ENCODE data around the gene NGEF. TPM values are rescaled to one million over a fixed set of nuclear protein-coding genes. Genes with fewer than 3 reads are reported as not detected.

Gene NGEF
- polyA plus RNA-seq, 3 donors = 0.11 to 2.2 (median 0.58) TPM

DNA sequence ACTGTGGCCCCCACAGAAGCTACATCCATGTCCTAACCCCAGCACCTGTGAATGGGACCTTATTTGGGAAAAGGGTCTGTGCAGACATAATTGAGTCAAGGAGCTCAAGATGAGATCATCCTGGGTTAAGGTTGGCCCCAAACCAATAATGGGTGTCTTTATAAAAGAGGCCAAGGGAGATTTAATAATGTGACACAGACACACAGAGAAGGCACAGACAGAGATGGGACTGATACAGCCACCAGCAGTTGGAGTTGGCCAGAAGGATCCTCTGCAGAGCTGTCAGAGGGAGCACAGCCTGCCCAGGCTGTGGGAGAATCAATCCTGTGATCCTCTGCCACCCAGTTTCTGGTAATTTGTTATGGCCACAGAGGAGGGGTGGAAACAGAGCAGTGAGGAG, 116.9 kb downstream of the NGEF start:
- H3K27ac ChIP-seq (ENCODE audit: low read depth, low read length) = no peak overlapping the region

DNA sequence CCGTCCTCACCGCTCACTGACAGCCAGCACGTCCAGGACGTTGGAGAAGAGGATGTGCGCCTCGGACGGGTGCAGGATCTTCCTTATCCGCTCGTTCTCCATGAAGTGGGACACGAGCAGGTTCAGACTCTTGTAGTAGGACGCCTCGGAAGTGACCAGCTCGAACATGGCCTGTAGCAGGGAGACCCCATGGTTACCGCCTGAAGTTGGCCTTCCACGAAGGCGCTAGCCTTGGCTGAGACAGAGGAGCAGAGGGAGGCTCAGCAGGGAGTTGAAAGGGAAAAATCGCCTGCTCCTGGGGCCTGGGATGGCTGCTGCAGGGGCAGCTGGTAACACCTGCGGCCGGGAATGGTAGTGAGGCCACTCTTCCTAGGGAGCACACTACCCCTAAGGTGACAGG, 118.3 kb downstream of the NGEF start:
- no peak overlapping the region for H3K27ac ChIP-seq (ENCODE audit: low read depth, low read length)
- 91 to 93% (median 92%) methylated on average over 19 of the region's 19 CpGs for WGBS, 3 donors

DNA sequence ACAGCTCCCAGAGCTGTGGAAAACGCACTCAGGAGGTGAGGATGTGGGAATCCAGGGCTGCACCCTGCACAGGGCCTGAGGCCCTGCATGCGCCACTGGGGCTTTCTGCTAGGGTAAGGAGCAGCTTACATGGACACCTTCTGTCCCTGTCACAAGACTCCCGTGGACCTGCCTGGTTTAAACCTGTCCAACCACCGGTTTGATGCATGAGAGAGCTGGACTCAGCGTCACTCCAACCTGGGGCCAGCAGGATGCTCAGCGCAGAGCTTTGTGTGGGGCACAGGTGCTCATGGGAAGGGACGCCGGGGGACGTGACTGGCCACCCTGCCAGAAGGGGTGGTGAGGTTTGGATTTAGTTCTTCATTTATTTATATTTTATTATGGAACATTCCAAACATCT, 118.8 kb downstream of the NGEF start:
- WGBS, 3 donors = 90 to 92% (median 91%) methylated on average over 9 of the region's 9 CpGs
- no peak overlapping the region for H3K27ac ChIP-seq (ENCODE audit: low read depth, low read length)

DNA sequence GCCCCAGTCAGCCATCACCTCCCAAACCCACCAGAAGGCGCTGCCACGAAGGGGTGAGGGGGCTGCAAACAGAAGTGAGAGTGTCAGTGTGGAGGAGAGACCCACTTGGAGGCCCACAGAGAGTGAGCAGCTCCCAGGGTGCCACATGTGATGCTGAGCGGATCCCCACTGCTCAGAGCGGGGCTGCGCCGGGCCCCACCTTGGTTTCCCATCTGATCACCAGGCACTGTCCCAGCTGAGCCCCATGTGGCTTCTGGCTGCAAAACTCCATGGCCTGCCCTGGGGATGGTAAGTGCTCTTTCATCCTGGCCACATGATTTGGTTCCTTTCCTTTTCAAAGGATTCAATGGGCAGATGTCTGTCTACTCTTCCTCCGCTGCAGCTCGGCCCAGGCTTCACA, 119.2 kb downstream of the NGEF start:
- H3K27ac ChIP-seq (ENCODE audit: low read depth, low read length) = no peak overlapping the region
- 93 to 97% (median 97%) methylated on average over 8 of the region's 8 CpGs for WGBS, 3 donors

DNA sequence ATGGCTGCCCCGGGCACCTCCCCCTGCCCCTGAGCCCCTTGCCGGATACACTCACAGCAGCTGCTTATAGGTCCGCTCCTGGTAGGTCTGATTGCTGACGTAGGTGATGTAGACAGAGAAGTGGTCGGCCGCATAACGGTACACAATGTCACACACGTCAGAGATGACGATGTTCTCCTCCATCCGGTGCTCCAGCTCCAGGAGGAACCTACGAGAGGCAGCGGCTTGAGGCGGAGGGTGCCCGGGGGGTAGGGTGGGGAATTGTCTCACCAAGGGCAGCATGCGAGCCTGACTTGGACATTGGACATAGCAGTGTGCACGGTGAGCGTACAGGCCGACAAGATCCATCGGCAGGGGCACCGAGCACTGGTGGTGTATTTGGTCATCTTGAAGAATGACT, 120.2 kb downstream of the NGEF start:
- WGBS, 3 donors = 91 to 93% (median 93%) methylated on average over 20 of the region's 20 CpGs

DNA sequence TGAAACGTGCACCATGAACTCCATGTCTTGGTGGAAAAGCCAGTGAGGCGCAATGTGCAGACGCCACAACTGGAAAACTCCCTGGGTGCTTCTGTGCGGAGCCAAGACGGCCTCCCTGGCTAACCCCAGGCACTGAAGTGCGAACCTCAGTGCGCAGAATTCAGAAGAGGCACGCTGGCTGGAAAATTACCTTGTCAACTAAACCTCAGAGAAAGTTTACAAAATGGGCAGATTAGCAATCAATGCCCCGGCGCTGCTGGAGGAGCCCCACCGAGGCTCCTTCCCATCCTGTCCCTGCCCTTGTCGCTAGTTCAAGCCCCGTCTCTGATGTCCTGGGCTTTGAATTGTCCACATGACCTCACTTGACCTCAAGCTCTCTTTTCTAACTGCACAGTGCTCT, 120.8 kb downstream of the NGEF start:
- 92 to 97% (median 94%) methylated on average over 13 of the region's 13 CpGs for WGBS, 3 donors

More for the DNA sequence above, 120.2 kb downstream of the NGEF start:
- no peak overlapping the region for H3K27ac ChIP-seq (ENCODE audit: low read depth, low read length)

DNA sequence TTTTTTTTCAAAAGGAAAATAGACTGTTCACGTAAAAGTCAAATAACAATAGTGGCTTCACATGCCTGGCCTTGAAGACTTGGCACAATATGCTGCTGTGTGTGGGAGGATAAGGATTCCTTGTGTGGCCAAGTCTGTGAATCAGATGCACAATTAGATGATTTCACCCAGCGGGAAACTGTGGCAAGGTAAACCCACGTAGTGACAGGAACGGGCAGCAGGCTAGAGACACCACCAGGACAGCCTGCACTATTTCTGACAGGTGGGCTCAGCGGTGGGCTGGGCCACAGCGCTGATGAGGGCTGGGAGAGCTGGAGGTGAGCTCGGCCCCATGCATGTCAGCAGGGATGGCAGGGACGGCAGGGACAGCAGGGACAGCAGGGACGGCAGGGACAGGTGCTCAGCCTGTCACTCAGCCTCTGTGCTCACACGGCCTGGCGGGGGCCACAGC, 121.4 kb downstream of the NGEF start:
- no peak overlapping the region for H3K27ac ChIP-seq (ENCODE audit: low read depth, low read length)
- 42 to 65% (median 64%) methylated on average over 11 of the region's 11 CpGs for WGBS, 3 donors

More for the DNA sequence above, 120.8 kb downstream of the NGEF start:
- H3K27ac ChIP-seq (ENCODE audit: low read depth, low read length) = no peak overlapping the region

DNA sequence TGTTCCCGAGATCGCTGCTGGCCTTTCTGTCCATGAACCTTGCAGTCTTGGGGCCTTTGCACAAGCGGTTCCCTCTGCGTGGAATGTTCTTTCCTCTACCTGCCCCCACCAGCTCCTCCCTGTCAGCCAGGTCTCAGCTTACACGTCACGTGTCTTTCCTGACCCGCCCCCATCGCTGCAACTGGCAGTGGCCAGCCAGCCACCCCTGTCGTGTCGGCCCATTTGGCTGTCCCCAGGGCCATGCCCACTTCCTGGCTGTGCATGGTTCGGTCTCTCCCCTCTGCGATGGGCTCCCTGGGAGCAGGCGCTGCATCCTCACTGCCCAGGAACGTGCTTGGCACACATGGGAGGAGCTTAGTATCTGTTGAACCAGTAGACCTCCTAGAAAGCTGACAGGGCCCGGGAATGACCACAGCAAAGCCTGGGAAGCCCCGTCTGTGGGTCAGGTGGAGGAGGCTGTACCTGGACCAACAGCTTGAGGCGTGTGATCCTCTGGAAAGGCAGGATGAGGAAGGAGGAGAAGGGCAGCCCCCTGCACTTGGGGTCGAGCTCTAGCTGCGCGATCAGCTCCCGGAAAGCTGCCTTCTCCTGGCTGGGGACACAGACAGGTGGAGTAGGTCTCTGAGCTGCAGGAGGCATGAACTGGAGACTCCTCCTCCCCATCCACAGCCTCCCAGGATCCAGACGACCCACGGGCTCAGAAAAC, 122.0 kb downstream of the NGEF start:
- WGBS, 3 donors = 32 to 39% (median 33%) methylated on average over 23 of the region's 23 CpGs
- no peak overlapping the region for H3K27ac ChIP-seq (ENCODE audit: low read depth, low read length)

DNA sequence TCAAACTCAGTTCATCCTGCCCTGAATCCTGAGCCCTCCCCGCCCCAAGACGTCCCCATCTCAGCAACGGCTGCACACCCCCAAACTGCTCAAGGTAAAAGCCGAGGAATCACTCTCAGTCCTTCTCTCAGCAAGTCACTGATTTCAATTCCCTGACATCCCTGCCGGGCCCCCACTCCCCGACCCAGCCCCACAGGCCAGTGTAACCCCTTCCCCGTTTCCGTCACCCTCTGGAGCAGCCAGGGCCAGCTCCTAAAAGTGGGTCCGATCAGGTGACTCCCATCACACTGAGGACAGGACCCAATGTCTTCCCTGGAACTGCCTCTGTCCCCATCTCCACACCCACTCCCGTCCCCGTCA, 122.5 kb downstream of the NGEF start:
- 74 to 90% (median 84%) methylated on average over 11 of the region's 11 CpGs for WGBS, 3 donors
- no peak overlapping the region for H3K27ac ChIP-seq (ENCODE audit: low read depth, low read length)

DNA sequence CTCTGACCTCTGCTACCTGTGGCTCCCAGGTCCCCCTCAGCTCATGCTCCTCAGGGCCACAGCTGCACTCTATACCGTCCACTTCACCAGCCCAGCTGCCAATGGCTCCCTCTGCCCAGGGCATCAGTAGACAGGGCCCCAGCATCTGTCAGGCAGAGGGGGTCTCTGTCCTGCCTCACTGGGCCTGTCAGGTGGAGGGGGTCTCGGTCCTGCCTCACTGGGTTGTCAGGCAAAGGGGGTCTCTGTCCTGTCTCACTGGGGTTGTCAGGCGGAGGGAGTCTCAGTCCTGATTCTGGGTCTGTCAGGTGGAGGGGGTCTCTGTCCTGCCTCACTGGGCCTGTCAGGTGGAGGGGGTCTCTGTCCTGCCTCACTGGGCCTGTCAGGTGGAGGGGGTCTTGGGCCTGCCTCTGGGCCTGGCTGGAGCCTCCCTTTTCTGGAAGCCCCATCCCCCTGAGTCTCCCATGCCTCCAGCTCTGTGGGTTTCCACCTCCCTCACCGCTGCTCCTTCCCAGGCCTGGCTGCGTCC, 123.1 kb downstream of the NGEF start:
- no peak overlapping the region for H3K27ac ChIP-seq (ENCODE audit: low read depth, low read length)
- 82 to 93% (median 88%) methylated on average over 5 of the region's 5 CpGs for WGBS, 3 donors

DNA sequence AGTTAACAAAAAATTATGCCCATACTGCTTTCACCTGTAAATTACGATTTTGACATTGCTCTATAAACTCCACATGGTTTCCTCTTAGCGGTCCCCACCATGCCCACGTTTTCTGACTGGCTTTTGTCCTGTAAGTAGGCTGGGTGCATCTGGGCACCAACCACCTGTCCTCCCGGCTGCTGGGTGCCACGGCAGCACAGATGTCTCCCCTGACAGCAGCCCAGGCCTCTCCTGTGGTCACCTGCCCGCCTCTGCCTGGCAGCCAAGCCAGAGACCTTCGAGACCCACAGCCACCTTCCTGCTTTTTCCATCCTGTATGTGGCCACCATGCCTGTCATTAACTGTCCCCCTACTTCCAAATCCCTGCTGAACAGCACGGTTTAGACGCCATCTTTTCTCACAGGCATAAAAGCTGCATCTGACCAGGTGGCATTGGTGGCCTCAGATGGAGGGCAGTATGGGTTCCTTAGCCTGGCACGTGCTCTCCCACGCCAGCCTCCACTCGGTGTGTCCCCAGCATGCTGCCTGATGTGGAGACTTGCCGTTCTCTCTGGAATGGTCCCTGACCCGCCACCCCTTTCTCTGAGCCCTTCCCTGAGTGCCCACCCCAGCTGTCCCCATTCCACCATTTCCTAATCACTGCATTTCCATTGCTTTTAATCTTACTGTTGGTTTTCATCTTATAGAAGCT, 124.1 kb downstream of the NGEF start:
- H3K27ac ChIP-seq (ENCODE audit: low read depth, low read length) = no peak overlapping the region
- 84 to 87% (median 85%) methylated on average over 14 of the region's 14 CpGs for WGBS, 3 donors

DNA sequence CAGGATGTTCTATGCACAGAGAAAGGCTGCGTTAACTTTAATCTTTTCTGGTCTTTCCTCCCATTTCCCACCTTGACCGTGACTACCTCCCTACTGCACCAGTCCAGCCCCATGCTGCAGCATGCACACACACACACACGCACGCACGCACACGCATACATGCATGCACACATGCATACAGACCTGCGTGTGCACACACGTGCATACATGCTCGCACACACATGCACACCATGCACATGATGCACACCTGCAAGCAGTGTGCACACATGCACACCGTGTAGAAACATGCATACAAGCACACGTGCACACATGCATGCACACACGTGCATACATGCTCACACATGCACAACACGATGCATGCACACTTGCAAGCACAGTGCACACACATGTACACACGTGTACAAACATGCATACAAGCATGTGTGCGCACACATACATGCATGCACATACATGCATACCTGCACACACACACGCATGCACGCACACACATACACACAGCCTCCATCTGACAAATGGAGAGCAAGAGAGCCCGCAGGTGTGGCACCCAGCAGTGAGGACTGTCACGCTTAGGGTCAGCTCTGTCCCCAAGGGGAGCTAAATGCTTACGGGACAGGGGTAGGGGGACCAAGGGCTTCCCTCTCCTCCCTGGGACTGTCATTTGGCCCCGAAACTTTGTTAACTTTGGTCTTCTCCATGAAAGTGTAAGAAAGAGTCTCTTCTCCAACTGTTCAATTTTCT, 124.8 kb downstream of the NGEF start:
- WGBS, 3 donors = 81 to 88% (median 82%) methylated on average over 21 of the region's 21 CpGs
- no peak overlapping the region for H3K27ac ChIP-seq (ENCODE audit: low read depth, low read length)

DNA sequence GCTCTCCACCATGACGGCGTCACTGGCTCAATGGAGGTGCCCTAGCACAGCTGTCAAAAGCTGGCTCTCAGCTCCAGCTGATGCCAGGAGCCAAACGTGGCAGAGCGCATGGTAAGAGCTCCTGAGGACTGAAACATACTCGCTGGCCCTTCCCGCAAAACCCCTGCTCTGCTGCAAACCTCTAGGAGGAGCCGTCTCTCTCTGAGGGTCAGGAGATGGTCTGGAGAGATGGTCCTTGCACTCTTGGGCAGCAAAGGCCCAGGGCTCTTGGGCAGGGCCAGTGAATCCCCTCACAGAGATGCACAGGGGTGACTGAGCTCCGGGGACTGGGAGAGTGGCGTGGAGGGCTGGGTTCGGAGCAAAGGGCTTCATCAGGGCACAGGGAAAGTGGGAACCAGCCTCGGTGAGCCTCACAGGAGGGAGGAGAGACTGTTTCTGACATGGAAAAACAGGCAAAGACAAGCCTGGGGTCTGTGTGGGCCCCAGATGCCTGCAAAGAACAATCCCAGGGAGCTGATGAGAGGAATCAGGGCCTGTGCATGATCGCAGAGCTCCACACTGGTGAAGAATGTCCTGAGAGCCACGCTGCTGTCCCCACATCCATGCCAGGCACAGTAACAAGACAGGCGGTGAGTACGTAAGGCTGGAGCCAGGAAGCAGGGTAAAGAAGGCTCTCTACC, 125.7 kb downstream of the NGEF start:
- H3K27ac ChIP-seq (ENCODE audit: low read depth, low read length) = no peak overlapping the region
- 77 to 83% (median 79%) methylated on average over 15 of the region's 15 CpGs for WGBS, 3 donors

DNA sequence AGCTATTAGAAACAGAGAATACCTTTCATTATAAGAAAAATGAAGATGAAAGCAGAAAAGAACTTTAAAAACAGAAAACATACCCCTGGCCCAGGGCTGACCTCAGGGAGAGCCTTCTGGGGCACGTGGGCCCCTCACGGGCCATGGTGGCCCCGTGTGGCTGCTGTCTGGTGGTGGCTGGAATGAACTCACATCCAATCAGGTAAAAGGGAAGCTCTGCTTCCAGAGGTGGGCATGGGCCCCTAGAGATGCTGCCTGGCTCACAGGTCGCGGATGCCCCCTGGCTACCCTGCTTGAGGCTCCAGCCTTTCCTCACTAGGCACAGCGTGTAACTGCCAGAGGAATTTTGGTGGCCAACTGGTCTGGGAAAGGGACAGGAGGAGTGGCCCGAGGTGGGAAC, 126.4 kb downstream of the NGEF start:
- WGBS, 3 donors = 78 to 86% (median 84%) methylated on average over 7 of the region's 7 CpGs
- H3K27ac ChIP-seq (ENCODE audit: low read depth, low read length) = no peak overlapping the region

DNA sequence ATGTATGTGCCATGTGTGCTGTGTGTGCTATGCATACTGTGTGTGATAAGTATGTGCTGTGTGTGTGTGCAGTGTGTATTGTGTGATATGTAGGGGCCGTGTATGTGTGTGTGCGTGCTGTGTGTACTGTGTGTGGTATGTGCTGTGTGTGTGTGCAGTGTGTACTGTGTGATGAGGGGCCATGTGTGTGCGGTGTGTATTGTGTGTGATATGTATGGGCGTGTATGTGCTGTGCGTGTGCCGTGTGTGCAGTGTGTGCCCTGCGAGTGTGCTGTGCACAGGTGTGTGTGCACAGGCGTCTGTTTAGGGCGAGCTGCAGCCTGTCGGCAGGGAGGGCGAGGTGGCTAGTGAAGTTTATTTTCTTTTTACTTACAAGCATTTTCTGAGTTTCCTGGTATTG, 126.9 kb downstream of the NGEF start:
- H3K27ac ChIP-seq (ENCODE audit: low read depth, low read length) = no peak overlapping the region
- WGBS, 3 donors = 86 to 93% (median 90%) methylated on average over 11 of the region's 11 CpGs

DNA sequence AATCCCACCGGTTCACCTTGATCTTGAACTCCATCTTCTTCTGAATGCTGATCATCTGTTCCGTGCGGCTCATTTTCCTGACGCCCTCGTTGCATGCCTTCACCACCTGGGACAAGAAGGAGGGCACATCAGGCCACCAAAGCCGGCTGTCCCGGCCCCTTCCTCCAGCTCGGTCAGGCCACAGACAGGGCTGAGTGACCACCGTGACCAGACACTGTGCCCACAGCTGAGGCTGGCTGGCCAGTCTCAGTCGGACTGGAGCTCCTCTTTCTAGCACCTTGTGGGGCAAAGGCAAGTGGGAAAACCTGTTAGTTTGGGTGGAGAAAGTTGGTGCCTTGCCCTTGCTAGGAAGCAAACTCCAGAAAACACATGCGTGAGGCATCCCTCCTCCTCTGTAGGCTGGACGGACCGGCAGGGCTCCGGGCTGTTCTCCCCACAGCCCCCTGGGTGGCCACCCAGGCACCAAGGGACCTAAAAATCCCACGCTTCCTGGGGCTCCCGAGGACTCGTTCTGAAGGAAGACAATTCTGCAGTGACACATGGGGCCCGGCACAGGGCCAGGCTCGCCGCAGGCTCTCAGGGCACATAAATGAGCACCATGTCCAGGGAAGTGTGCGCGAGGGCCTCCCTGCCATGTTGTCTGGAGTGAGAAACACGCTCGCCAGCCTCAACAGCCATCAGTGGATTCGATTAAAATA, 127.6 kb downstream of the NGEF start:
- no peak overlapping the region for H3K27ac ChIP-seq (ENCODE audit: low read depth, low read length)
- WGBS, 3 donors = 83 to 88% (median 87%) methylated on average over 25 of the region's 25 CpGs

DNA sequence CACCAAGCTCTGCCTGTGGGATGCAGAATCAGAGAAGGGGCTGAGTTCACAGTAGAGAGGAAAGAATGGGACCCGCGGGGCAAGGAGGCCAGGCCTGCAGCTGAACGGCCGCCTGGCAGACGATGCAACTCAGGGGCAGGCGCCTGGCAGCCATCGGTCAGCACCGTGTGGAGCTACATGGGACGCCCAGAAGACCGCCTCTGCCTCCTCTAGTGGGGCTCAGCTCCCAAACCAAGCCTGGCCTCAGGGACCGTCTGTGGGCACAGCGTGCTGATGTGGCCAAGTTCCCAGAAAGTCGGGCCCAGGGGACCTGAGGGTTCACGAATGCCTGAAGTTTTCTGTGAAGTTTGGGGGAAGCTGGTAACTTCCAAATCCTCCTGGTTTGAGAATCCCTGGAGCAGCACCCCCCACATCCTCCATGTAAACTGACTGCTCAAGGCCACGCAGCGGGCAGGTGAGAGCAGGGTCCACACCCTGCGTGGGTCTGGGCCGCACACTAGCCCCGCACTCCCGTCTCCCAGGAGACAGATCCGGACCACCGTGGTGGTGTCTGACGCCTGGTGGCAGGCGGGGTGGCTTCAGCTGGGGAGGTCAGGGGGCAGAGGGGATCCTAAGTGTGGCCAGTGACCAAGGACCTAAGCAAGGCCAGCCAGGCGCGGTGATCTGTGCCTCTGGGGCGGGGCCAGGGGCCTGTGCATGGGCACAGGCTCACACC, 128.3 kb downstream of the NGEF start:
- 82 to 90% (median 84%) methylated on average over 25 to 27 of the region's 27 CpGs for WGBS, 3 donors
- H3K27ac ChIP-seq (ENCODE audit: low read depth, low read length) = no peak overlapping the region

DNA sequence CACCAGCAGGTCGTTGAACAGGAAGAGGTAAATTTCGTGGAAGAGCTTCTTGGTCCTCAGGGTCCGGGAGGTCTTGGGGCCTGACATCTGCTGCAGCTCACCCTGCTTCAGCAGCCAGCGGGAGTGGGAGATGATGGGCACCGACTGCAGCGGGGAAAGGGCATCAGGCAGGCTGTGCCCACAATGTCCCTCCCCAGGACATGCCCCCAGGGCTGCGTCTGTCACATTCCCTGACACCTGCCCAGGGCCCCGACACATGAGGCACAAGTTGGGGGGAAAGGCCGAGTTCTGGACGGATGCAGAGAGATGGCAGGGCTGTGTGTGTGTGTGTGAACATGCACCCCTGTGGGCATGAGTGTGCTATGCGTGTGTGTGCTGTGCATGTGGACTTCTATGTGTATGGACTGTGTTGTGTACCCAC, 129.0 kb downstream of the NGEF start:
- no peak overlapping the region for H3K27ac ChIP-seq (ENCODE audit: low read depth, low read length)
- 81 to 86% (median 84%) methylated on average over 11 of the region's 11 CpGs for WGBS, 3 donors

Measured in adipose tissue (tissue), 3 donors.